HG02840 (cell line): Measurements from ENCODE around the gene C20orf202.
"Not testable (repeated sequence)": the region's sequence is repeated elsewhere in the genome, so short reads cannot be mapped to it uniquely, and the experiment has no call there.

Experiments used
- ATAC-seq: cut with Tn5 transposase; IDR thresholded peaks from one replicate; pipeline ENCODE4 v1.9.1; 2021; ENCODE audit warnings: mild to moderate bottlenecking, moderate library complexity, moderate number of reproducible peaks; ENCODE audit not compliant: unreplicated experiment, low FRiP score

C20orf202 gene

DNA sequence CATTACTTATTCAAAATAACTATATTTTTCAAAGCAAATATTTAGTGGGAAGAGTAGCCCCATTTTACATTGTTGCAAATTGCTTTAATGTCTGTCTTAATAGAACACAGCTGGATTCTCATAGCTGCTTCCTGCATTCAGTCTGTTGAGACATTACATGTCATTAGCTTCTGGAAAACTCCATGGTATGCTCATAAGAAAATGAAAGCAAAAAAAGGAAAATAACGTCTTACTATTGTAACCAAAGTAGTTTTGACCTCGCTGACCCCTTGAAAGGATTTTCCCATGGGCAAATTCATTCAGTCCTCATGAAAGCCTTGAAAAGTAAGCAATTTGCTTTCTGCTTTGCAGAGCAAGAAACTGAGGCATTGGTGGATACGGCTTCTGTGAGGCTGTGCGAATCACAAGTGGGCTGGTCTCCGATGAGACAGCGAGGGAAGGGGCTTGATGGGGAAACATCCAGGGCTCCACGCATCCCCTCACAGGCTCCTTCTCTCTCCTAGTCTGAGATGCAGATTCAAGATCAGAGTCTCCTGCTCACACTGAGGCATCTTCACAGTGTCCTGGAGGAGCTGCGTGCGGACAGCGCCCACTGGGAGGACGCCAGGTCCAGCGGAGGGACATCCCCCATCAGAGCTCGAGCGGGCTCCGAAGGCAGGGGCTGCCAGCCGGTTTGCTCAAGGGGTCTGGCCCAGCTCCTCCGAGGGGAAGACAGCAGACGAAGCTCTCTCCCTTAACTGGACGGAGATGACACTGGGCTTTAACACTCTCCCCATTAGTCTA, 3.3 kb downstream of the C20orf202 start:
- ATAC-seq = no peak

- no peak for ATAC-seq
Observed at GRCh38 chr20:1207293-1207878, 4.1 kb downstream of the C20orf202 start.

DNA sequence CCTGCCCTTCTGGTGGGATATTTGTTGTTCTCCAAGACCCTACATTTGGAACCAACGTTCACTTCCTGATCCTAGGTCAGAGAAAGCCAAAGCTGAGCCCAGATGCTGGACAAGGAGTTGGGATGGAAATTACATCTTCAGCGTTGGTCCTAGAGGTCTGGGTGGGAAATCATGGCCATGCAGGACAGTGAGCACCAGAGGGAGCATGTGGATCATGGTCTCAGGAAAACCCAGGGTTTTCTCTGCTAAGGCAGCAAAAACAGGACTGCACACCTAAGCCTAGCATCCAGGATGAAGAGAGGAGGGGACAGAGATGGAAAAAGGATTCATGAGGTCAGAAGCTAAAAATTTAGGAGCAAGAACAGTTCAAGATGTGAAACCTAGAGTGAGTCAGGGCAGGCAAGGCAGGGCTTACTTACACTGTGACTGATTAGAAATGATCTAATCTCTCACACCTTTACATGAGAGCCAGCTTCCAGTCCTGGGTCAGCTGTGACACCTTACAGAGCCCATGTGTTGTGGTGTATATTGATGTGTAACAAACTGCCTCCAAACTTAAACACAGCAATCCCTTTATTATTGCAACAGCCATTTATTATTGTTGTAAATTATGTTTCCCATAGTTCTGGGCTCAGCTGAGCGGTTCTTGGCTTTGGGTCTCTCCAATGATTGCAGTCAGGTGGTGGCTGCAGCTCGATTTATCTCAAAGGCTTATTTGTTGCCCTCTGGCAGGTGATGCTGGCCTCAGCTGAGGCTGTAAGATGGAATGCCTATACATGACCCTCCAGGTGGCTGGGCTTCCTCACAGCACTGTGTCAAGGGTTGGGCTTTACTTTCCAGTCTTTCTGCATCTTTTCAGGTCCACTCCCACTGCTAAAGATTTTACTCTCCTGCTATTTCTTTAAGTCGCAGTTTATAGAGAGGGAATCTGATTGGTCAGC, 6.5 kb downstream of the C20orf202 start:
- no peak for ATAC-seq

GRCh38 chr20:1210501-1210900, 7.2 kb downstream of the C20orf202 start:
- no peak for ATAC-seq

- no peak for ATAC-seq
Observed at GRCh38 chr20:1212023-1212422, 8.8 kb downstream of the C20orf202 start.

GRCh38 chr20:1212607-1213396, 9.5 kb downstream of the C20orf202 start:
- ATAC-seq = no peak

- ATAC-seq = no peak
Observed at GRCh38 chr20:1214838-1215261, 11.6 kb downstream of the C20orf202 start.

DNA sequence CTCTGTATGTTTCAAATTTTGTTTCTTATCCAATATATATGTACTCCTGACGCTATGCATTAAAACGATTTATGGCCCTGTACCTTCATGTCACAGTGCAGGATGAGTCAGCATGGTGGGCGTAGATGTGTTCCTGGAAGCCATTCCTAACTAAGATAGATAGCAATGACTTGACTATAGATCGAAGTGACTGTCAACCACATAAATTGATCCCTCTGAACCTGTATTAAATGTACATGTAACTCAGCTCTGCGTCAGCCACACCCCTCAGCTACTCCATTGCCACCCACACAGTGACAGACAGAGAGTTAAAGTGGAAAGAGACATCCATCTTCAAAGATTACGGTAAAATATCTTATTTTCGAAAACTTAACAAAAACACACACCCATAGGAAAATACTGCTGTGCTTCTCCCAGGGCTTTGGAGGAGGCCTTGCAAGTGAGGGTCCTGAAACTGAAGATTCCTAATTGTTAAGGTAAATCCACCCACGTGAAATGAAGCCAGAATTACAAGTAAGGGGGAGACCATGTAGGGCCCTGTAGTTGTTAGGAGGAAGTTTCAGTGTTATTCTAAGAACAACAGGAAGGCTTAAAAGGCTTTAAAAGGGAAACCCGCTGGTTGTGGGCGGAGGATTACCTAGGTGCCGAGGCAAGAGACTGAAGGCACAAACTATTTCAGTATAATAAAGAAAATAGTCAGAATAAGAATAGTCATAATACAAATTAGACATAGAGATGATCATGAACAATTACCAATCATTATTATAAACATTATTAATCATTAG, 12.3 kb downstream of the C20orf202 start:
- ATAC-seq = no peak

DNA sequence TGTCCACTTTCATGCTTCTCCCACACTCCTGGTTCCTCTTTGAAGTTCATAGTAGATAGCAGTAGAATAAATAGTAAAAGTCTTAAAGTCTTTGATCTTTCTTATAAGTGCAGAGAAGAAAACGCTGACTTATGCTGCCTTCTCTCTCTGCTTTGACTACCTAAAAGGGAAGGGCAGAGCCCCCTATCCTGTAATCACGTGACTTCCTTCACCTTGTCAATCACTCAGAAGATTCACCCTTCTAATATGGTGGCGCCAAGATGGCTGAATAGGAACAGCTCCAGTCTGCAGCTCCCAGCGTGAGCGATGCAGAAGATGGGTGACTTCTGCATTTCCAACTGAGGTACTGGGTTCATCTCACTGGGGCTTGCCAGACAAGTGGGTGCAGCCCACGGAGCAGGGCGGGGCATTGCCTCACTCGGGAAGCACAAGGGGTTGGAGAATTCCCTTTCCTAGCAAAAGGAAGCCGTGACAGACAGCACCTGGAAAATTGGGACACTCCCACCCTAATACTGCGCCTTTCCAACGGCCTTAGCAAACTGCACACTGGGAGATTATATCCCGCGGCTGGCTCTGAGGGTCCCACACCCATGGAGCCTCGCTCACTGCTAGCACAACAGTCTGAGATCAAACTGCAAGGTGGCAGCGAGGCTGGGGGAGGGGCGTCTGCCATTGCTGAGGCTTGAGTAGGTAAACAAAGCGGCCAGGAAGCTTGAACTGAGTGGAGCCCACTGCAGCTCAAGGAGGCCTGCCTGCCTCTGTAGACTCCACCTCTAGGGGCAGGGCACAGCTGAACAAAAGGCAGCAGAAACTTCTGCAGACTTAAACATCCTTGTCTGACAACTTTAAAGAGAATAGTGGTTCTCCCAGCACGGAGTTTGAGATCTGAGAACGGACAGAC, 13.5 kb downstream of the C20orf202 start:
- not testable (repeated sequence) for ATAC-seq

DNA sequence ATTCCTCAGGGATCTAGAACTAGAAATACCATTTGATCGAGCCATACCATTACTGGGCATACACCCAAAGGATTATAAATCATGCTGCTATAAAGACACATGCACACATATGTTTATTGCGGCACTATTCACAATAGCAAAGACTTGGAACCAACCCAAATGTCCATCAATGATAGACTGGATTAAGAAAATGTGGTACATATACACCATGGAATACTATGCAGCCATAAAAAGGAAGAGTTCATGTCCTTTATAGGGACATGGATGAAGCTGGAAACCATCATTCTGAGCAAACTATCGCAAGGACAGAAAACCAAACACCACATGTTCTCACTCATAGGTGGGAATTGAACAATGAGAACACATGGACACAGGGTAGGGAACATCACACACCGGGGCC, 19.5 kb downstream of the C20orf202 start:
- ATAC-seq = not testable (repeated sequence)

DNA sequence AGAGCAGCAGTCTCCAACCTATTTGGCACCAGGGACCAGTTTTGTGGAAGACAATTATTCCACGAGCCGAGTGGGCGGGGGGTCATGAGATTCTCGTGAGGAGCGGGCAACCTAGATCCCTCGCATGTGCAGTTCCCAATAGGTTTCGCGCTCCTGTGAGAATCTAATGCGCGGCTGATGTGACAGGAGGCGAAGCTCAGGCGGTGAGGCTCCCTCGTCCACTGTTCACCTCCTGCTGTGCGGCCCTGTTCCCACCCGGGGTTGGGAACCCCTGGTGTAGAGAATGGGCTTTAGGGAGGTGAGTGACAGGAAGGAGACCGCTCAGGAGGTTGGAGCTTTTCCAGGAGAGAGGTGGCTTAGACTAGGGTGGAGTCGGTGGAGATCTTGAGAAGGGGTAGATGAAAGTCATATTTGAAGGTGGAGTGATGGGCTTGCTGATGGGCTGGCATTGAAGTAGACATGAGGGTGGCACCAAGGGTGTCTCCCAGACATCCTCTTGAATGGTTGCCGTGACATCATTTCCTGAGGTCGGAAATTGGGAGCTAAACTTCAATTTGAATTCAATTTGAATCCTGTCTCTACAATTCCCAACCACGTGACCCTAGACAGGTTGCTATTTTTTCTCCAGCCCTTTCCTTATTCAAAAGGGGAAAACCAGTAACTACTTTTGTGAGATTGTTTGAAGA, 21.1 kb downstream of the C20orf202 start:
- no peak for ATAC-seq

DNA sequence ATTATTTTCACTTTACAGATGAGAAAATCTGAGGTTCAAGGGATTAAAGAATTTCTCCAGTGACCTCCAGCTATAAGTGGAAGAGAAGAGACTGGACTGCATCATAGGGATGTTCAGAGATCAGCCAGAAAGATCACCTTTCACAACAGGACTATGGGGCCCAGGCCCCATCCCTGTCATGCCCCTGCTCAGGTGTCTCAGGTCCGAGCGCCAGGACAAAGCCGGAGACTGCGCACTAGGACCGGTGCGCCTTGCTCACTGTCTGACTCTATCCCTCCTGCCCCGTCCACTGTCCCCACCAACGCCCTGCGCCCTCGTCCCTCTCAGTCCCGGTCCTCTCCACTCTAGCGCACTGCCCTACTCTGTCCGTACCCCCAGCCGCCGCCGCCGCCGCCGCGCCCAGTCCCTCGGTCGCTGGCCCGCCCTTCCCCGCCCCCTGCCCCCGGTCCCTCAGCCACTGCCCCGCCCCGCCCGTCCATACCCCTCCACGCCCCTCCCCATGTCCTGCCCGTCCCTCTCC, 22.1 kb downstream of the C20orf202 start:
- ATAC-seq = no peak

DNA sequence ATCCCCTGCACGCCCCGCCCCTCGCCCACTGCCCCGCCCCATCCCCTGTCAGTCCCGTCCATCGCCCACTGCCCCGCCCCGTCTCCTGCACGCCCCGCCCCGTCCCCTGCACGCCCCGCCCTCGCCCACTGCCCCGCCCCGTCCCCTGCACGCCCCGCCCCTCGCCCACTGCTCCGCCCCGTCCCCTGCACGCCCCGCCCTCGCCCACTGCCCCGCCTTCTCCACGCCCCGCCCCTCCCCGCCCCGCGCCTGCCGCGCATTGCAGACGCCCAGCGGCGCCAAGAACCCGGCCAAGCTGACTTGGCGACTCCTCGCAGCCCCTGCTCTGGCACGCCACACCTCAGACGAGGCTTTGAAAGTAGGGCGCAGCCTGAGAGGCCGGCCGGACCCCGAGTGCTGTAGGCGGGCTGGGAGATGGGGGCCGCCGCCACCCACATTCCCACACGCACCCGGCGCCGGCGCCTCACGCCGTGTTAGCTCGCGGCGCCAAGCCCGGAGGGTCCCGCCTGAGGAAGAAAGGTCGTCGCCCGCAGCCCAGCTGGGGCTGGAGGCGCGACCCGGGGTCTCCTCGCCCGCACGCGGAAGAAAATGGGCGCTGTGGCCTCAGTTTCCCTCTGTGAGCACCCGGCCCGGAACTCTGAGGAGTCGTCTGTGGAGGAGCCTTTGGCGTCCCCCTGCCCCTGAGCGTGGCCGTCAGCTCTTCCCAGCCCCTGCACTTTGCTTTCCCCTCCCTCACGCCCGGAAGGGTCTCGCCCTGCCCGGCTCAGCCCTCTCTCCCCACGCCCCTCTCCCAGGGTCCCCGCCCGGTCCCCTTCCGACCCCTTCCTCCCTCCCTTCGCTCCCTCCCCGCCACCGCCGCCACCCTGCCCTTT, 22.8 kb downstream of the C20orf202 start, which contains the start of gene RAD21L1:
Gene RAD21L1 (plus strand): TSS at position 262 of the 872 bp plus-strand sequence. CDS start 2,410 bp downstream, outside the sequence.
- ATAC-seq = no peak

GRCh38 chr20:1229541-1229940, 26.3 kb downstream of the C20orf202 start:
- no peak for ATAC-seq

GRCh38 chr20:1232286-1233111, 29.2 kb downstream of the C20orf202 start:
- ATAC-seq = no peak

GRCh38 chr20:1240549-1240948, 37.3 kb downstream of the C20orf202 start:
- no peak for ATAC-seq
